ENCODE data around the gene KLF5.

Gene KLF5

DNA sequence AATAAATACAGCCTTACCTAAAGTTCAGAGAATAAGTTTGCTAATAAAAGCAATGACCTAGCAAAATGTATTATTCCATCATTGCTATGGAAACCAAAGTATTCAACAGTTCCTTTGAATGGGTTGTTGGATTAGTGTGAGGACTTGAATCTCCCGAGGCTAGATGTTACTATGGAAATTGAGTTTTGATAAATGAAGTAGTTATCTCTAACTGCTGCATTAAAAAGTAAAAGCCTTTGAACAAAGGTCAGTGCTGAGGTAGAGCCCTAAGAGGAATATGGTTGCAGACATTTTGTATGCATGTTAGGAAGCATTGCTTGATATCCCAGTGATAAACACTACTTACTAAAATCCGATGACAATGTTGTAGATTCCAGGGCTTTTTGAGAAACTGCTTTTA lies 6.2 kb downstream of the KLF5 start:
- DNase-seq: no peak
- Histone ChIP-seq H3K27me3 (no peaks in the 10 kb centered on the region), H3K4me3 (no peak overlapping the region), H3K36me3 (peaks cover 0 to 18% (median 5%) of the 10 kb centered on the region in 3 donors), H3K9me3 (no peaks in the 10 kb centered on the region), H3K27ac (no peak overlapping the region), H3K4me1 (no peaks in the 10 kb centered on the region)
- intact Hi-C loops (cut with DNase I; ENCODE audit: low total_unique reads): no loop called here
- TF ChIP-seq, protein P1, sequence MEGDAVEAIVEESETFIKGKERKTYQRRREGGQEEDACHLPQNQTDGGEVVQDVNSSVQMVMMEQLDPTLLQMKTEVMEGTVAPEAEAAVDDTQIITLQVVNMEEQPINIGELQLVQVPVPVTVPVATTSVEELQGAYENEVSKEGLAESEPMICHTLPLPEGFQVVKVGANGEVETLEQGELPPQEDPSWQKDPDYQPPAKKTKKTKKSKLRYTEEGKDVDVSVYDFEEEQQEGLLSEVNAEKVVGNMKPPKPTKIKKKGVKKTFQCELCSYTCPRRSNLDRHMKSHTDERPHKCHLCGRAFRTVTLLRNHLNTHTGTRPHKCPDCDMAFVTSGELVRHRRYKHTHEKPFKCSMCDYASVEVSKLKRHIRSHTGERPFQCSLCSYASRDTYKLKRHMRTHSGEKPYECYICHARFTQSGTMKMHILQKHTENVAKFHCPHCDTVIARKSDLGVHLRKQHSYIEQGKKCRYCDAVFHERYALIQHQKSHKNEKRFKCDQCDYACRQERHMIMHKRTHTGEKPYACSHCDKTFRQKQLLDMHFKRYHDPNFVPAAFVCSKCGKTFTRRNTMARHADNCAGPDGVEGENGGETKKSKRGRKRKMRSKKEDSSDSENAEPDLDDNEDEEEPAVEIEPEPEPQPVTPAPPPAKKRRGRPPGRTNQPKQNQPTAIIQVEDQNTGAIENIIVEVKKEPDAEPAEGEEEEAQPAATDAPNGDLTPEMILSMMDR (IDR thresholded peaks at IDR 0.05): no peak

DNA sequence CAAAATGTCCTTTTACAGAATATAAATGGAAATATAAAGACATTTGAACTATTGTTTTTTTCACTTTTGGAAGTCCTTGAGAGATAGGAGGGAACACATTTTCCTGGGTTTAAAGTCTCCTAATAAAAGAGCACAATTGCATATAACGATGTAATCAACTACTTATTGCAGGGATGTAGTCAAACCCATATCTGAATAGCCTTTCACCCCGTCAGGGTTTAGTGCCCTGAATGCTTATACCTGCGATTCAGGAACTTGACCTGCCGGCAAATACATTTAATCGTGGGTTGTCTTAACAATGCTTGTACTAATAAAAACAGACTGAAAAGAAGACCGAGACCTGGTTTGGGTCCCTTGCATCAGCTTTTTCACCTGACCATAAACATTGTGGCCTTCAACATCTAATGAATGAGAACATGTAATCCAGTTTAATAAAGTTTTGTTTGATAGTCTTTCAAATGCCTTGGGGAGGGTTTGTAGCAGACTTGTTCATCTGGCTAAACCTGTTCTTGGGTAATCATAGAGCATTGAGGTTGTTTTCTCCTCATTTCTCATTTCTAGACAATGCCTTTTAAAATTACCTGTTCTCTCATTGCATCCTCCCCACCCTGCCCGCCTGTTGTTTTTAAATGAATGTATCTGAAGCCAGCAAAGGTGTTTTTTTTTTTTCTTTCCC lies 7.0 kb downstream of the KLF5 start:
- DNase-seq: no peak
- H3K4me1 ChIP-seq: no peaks in the 10 kb centered on the region
- TF ChIP-seq, protein P1 (IDR thresholded peaks at IDR 0.05): no peak
- H3K4me3 ChIP-seq: no peak overlapping the region
- H3K36me3 ChIP-seq: peaks cover 0 to 18% (median 5%) of the 10 kb centered on the region in 3 donors
- intact Hi-C loops (cut with DNase I; ENCODE audit: low total_unique reads): no loop called here
- H3K9me3 ChIP-seq: no peaks in the 10 kb centered on the region
- H3K27ac ChIP-seq: no peak overlapping the region
- no peaks in the 10 kb centered on the region for H3K27me3 ChIP-seq

DNA sequence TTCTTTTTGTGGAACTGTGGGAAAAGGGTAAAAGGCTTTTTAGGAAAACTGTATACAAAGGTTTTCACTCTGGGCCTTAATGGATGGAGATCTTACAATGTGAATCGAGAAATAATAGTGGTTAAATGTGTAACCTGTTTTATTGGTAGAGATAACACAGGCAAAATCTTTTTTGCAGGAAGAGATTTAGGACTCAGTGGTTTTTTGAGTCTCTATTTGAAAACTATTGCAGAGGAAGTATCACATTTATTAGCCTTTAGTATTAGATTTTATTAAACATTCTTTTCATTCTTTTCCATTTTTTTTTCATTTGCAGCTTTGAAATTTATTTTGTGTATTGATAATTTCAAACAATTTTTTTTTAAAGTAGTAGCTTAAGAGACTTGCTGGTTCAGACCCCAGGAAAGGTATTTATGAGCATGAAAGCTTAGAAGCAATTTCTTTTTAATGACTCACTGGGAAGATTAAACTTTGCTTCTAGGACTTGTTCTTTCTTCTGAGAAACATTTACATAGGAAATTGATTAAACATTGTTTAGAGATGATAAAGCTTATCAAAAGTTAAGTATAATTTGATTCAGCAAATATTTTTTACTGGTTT lies 10.5 kb downstream of the KLF5 start:
- H3K27me3 ChIP-seq: no peaks in the 10 kb centered on the region
- DNase-seq: no peak
- intact Hi-C loops (cut with DNase I; ENCODE audit: low total_unique reads): no loop called here
- no peak overlapping the region for H3K27ac ChIP-seq
- H3K4me1 ChIP-seq: peaks cover 0 to 16% (median 4%) of the 10 kb centered on the region in 4 donors
- peaks cover 0 to 13% (median 4%) of the 10 kb centered on the region in 3 donors for H3K36me3 ChIP-seq
- TF ChIP-seq, protein P1 (IDR thresholded peaks at IDR 0.05): no peak
- no peak overlapping the region for H3K4me3 ChIP-seq
- H3K9me3 ChIP-seq: no peaks in the 10 kb centered on the region

DNA sequence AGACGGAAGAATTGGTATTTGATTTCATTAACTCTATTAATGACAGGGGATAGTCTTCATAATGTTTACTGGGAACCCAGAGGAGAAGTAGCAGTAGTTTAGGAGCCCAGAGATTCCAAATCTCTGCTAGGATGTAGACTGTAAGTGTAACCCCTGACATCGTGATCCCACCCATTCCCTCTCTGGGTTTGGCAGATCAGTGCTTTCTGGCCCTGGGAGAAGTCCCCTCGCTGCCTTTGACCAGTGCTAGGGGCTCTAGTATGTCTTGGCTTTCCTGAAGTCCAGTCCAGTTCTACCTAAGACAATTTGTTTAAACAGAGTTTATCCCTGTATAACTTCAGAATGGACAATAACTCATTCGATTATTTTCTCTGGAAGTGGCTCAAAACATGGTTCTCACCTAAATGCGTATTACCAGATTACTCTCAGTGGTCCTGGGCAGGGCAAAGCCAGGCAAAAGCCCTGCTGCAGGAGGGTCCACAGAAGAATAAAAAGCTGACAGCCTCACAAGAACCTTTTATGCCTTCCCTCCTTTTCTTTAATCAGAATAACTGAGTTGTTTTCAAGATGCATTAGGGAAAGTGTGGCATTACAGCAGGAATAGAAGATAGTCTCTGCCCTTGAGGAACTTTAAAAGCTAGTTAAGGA lies 11.8 kb downstream of the KLF5 start:
- intact Hi-C loops (cut with DNase I; ENCODE audit: low total_unique reads): no loop called here
- peaks cover 0 to 15% (median 1%) of the 10 kb centered on the region in 3 donors for H3K36me3 ChIP-seq
- no peaks in the 10 kb centered on the region for H3K27me3 ChIP-seq
- peaks cover 0 to 16% (median 4%) of the 10 kb centered on the region in 4 donors for H3K4me1 ChIP-seq
- TF ChIP-seq, protein P1 (IDR thresholded peaks at IDR 0.05): no peak
- no peak overlapping the region for H3K27ac ChIP-seq
- no peak for DNase-seq
- H3K9me3 ChIP-seq: no peaks in the 10 kb centered on the region
- H3K4me3 ChIP-seq: no peak overlapping the region

DNA sequence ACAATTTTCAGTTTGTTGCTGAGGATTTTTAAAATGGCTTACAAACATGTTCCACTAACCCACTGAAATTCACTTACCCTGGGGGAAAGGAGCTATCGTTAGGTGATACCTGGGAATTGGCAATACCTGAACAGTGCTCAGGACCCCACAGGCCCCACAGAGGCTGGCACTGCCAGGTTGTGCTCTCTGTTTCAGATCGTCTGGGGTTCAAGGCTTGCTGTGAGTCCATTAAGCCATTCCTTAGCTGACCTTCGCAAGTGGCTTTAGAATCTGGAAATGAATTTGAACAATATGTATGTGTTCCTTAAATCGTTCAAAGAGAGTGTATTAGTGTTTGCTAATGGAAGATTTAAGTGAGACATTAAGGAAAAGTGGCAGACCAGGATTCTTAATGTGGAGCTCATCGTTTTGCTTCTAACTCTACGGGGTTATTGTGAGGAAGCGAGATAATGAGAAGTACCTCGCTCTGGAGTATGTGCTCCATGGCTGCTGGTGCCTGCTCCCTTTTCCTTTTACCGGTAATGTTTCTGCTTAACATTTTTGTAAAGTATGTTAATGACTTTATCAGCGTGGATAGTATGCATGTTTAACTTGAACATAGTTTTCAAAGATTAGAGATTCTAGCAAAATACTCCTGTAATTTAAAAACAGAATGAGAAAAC lies 13.6 kb downstream of the KLF5 start:
- Histone ChIP-seq H3K9me3 (no peaks in the 10 kb centered on the region), H3K36me3 (peaks cover 0 to 22% (median 13%) of the 10 kb centered on the region in 3 donors), H3K4me3 (no peak overlapping the region), H3K27ac (no peak overlapping the region), H3K4me1 (peaks cover 0 to 16% (median 4%) of the 10 kb centered on the region in 4 donors), H3K27me3 (no peaks in the 10 kb centered on the region)
- no peak for DNase-seq
- TF ChIP-seq, protein P1 (IDR thresholded peaks at IDR 0.05): no peak
- intact Hi-C loops (cut with DNase I; ENCODE audit: low total_unique reads): no loop called here
